H1 (cell line): ENCODE data around the gene ANKRD31. TPM values are rescaled to one million over a fixed set of nuclear protein-coding genes. Genes with fewer than 3 reads are reported as not detected.
A peak's percentile ranks its signal among the peaks of the same experiment; 100 is the strongest.

Experiments used
- CTCF ChIA-PET: fragments of 300-600 bp; sonication (Branson Sonifier 250); formaldehyde crosslinking; loops from one replicate; lab custom pipeline; 2021; ENCODE audit not compliant: partially characterized antibody; lab: Charles Lee
- POLR2A ChIA-PET: fragments of 300-600 bp; sonication (Branson Sonifier 250); formaldehyde crosslinking; loops from one replicate; lab custom pipeline; 2021; ENCODE audit warnings: inconsistent platforms; ENCODE audit not compliant: partially characterized antibody; lab: Charles Lee
- DNase-seq, 2 experiments: peaks; one replicate each; pipeline versions ENCODE4 v3.0.0 to v3.0.0-alpha.2; 2010 to 2022; ENCODE audit warnings: low spot score in 2 of 2, low read depth in 1 of 2, mixed read lengths in 1 of 2
- FAIRE-seq: peaks from 2 replicates; lab custom pipeline; 2011; peaks lifted over from hg19 to GRCh38; lab: Jason Lieb, UNC
- H2AFZ ChIP-seq: 2 replicates; pipeline ENCODE4 v1.8.1; 2012; ENCODE audit warnings: low read length, inconsistent platforms
- H2AK5ac ChIP-seq: 2 replicates; pipeline ENCODE4 v1.6.1; 2013; ENCODE audit warnings: low read depth, low read length
- H2BK120ac ChIP-seq: replicated peaks from 2 replicates; pipeline ENCODE3; 2013; ENCODE audit warnings: low read depth, low read length, inconsistent platforms
- H2BK12ac ChIP-seq: 2 replicates; pipeline ENCODE4 v1.6.1; 2013; ENCODE audit warnings: low read depth, low read length
- H2BK15ac ChIP-seq: 2 replicates; pipeline ENCODE4 v1.6.1; 2013; ENCODE audit warnings: low read length
- H2BK20ac ChIP-seq: 2 replicates; pipeline ENCODE4 v1.6.1; 2013; ENCODE audit warnings: low read length
- H2BK5ac ChIP-seq: 2 replicates; pipeline ENCODE4 v1.6.1; 2013; ENCODE audit warnings: low read depth, low read length
- H3K14ac ChIP-seq: 2 replicates; pipeline ENCODE4 v1.6.1; 2013; ENCODE audit warnings: inconsistent platforms; ENCODE audit not compliant: insufficient read length
- H3K18ac ChIP-seq: 2 replicates; pipeline ENCODE4 v1.6.1; 2013; ENCODE audit warnings: low read length; ENCODE audit errors: extremely low read depth
- H3K23ac ChIP-seq: 2 replicates; pipeline ENCODE4 v1.6.1; 2013; ENCODE audit warnings: inconsistent platforms; ENCODE audit not compliant: insufficient read length
- H3K23me2 ChIP-seq: 2 replicates; pipeline ENCODE4 v1.6.1; 2013; ENCODE audit warnings: low read depth, low read length
- H3K27ac ChIP-seq: 2 replicates; pipeline ENCODE4 v1.6.1; 2011; ENCODE audit warnings: low read depth, low read length, inconsistent platforms
- H3K27me3 ChIP-seq, 4 experiments: replicated peaks in 1 of 4; 1 replicate in 1 of 4; 2 replicates in 3 of 4; pipeline versions ENCODE4 v1.6.1 to v1.8.1; 2011 to 2013; ENCODE audit warnings: low read length in 3 of 4, mild to moderate bottlenecking in 3 of 4, inconsistent platforms in 2 of 4, mixed read lengths in 2 of 4, moderate library complexity in 1 of 4; ENCODE audit not compliant: control insufficient read depth in 3 of 4, insufficient read depth in 3 of 4; ENCODE audit errors: extremely low read depth in 1 of 4
- H3K36me3 ChIP-seq, 4 experiments: 2 replicates each; pipeline versions ENCODE4 v1.6.1 to v1.8.1; 2011 to 2013; ENCODE audit warnings: mild to moderate bottlenecking in 4 of 4, low read length in 3 of 4, moderate library complexity in 2 of 4, control low read depth in 1 of 4, inconsistent platforms in 1 of 4; ENCODE audit not compliant: insufficient read depth in 4 of 4, control insufficient read depth in 2 of 4
- H3K4ac ChIP-seq: replicated peaks from 2 replicates; pipeline ENCODE3; 2013; ENCODE audit warnings: low read length, low read depth, mixed read lengths, inconsistent platforms; ENCODE audit not compliant: insufficient read length
- H3K4me1 ChIP-seq, 4 experiments: replicated peaks in 1 of 4; 1 replicate in 1 of 4; 2 replicates in 3 of 4; pipeline versions ENCODE4 v1.6.1 to v1.8.1; 2011 to 2013; ENCODE audit warnings: low read length in 3 of 4, inconsistent platforms in 2 of 4, mixed read lengths in 1 of 4; ENCODE audit not compliant: insufficient read depth in 4 of 4, control insufficient read depth in 3 of 4
- H3K4me2 ChIP-seq, 2 experiments: 2 replicates each; pipeline versions ENCODE4 v1.6.1 to v1.8.1; 2011 to 2013; ENCODE audit warnings: low read depth in 2 of 2, low read length in 2 of 2, control low read depth in 1 of 2, inconsistent platforms in 1 of 2, mild to moderate bottlenecking in 1 of 2; ENCODE audit not compliant: insufficient read depth in 1 of 2
- H3K4me3 ChIP-seq, 4 experiments: fragments of 200-600, 300-600 bp in 1 of 4; sonication (generic), shearing (Covaris generic), sonication (Bioruptor Twin) in 1 of 4; 2 replicates each; pipeline versions ENCODE4 v1.5.1 to v1.8.1; 2011 to 2016; ENCODE audit warnings: low read length in 4 of 4, low read depth in 3 of 4, control low read depth in 2 of 4, inconsistent platforms in 2 of 4, mild to moderate bottlenecking in 2 of 4, mixed read lengths in 1 of 4, moderate library complexity in 1 of 4; ENCODE audit not compliant: insufficient read depth in 2 of 4; ENCODE audit errors: extremely low read depth in 1 of 4
- H3K56ac ChIP-seq: replicated peaks from 2 replicates; pipeline ENCODE3; 2013; ENCODE audit warnings: low read depth, mild to moderate bottlenecking, mixed read lengths, low read length, inconsistent platforms; ENCODE audit not compliant: insufficient read length
- H3K79me1 ChIP-seq: 2 replicates; pipeline ENCODE4 v1.6.1; 2013; ENCODE audit warnings: low read depth, low read length, control low read depth
- H3K79me2 ChIP-seq, 2 experiments: 2 replicates each; pipeline versions ENCODE4 v1.6.1 to v1.8.1; 2012 to 2013; ENCODE audit warnings: low read length in 2 of 2, mild to moderate bottlenecking in 2 of 2, inconsistent platforms in 1 of 2; ENCODE audit not compliant: insufficient read depth in 2 of 2, control insufficient read depth in 1 of 2
- H3K9ac ChIP-seq, 4 experiments: replicated peaks in 1 of 4; 1 replicate in 1 of 4; 2 replicates in 3 of 4; pipeline versions ENCODE4 v1.6.1 to v1.8.1; 2011 to 2013; ENCODE audit warnings: low read depth in 3 of 4, low read length in 3 of 4, control low read depth in 2 of 4, mild to moderate bottlenecking in 2 of 4, moderate library complexity in 2 of 4, inconsistent platforms in 1 of 4; ENCODE audit errors: extremely low read depth in 1 of 4
- H3K9me3 ChIP-seq, 2 experiments: 2 replicates each; pipeline versions ENCODE4 v1.6.1 to v1.8.1; 2012 to 2013; ENCODE audit warnings: mild to moderate bottlenecking in 2 of 2, moderate library complexity in 2 of 2, control low read depth in 1 of 2, inconsistent platforms in 1 of 2, low read depth in 1 of 2, low read length in 1 of 2, mixed read lengths in 1 of 2; ENCODE audit not compliant: insufficient read depth in 2 of 2
- H4K20me1 ChIP-seq, 2 experiments: replicated peaks in 1 of 2; 2 replicates each; pipeline versions ENCODE3 to v1.8.1; 2011 to 2013; ENCODE audit warnings: inconsistent platforms in 2 of 2, low read length in 2 of 2, mild to moderate bottlenecking in 1 of 2; ENCODE audit not compliant: insufficient read depth in 2 of 2, control insufficient read depth in 1 of 2
- H4K5ac ChIP-seq: 2 replicates; pipeline ENCODE4 v1.6.1; 2013; ENCODE audit warnings: low read length, low read depth, mixed read lengths, inconsistent platforms; ENCODE audit not compliant: insufficient read length
- H4K8ac ChIP-seq: 2 replicates; pipeline ENCODE4 v1.8.0; 2013; ENCODE audit warnings: mild to moderate bottlenecking, moderate library complexity, low read length, inconsistent platforms; ENCODE audit not compliant: insufficient read depth; ENCODE audit errors: extremely low read depth
- H4K91ac ChIP-seq: replicated peaks from 2 replicates; pipeline ENCODE3; 2013; ENCODE audit warnings: low read length, mixed read lengths, inconsistent platforms; ENCODE audit not compliant: insufficient read length
- CHD1 ChIP-seq: IDR thresholded peaks from 2 replicates; pipeline ENCODE4 v1.6.1; 2012; ENCODE audit warnings: low read depth, low read length, improper control_type of control experiment
- HDAC2 ChIP-seq, 2 experiments: fragments of 300-600 bp in 1 of 2; sonication (generic) in 1 of 2; IDR thresholded peaks; 2 replicates each; pipeline ENCODE4 v1.6.1; 2011 to 2012; ENCODE audit warnings: low read depth in 2 of 2, low read length in 2 of 2, mild to moderate bottlenecking in 2 of 2, moderate library complexity in 2 of 2, borderline replicate concordance in 1 of 2, inconsistent platforms in 1 of 2
- KDM1A ChIP-seq: fragments of 200-600, 300-600 bp; sonication (generic); IDR thresholded peaks from 2 replicates; pipeline ENCODE4 v1.7.1; 2016; ENCODE audit warnings: mild to moderate bottlenecking, low read length, borderline replicate concordance
- KDM4A ChIP-seq: IDR thresholded peaks from one replicate; pipeline ENCODE4 v1.7.1; 2012; ENCODE audit warnings: low read depth, mild to moderate bottlenecking, moderate library complexity, low read length, inconsistent platforms; ENCODE audit not compliant: severe bottlenecking
- POLR2A ChIP-seq, 2 experiments: IDR thresholded peaks; 1 replicate in 1 of 2; 2 replicates in 1 of 2; pipeline ENCODE4 v1.6.1; 2011; ENCODE audit warnings: low read depth in 2 of 2, low read length in 2 of 2, mild to moderate bottlenecking in 2 of 2; ENCODE audit errors: control extremely low read depth in 1 of 2
- POLR2AphosphoS5 ChIP-seq: IDR thresholded peaks from 2 replicates; pipeline ENCODE4 v1.6.1; 2011; ENCODE audit warnings: low read depth, low read length
- RBBP5 ChIP-seq: IDR thresholded peaks from 2 replicates; pipeline ENCODE4 v1.7.1; 2012; ENCODE audit warnings: low read depth, mild to moderate bottlenecking, inconsistent platforms, low read length, moderate library complexity, borderline replicate concordance
- ZNF274 ChIP-seq: IDR thresholded peaks from 2 replicates; pipeline ENCODE4 v1.7.0; 2012; ENCODE audit warnings: low read length, borderline replicate concordance; ENCODE audit errors: extremely low read depth
- WGBS, 2 experiments: shearing (Covaris generic) in 1 of 2; methylation state at CpG; one replicate each; pipeline versions ENCODE4 v1.1.6 to v1.1.7; 2013 to 2015; ENCODE audit warnings: low lambda C conversion rate in 2 of 2, mixed read lengths in 2 of 2, inconsistent platforms in 1 of 2, low coverage in 1 of 2, missing lambda C conversion rate in 1 of 2; ENCODE audit not compliant: insufficient replicate concordance in 2 of 2, insufficient coverage in 1 of 2, insufficient read length in 1 of 2; ENCODE audit errors: extremely low coverage in 1 of 2, missing lambda C conversion rate in 1 of 2; 5-methylcytosine and 5-hydroxymethylcytosine counted together
- polyA plus RNA-seq, 7 experiments: library from polyadenylated mRNA; depleted of rRNA in 3 of 7; stranded (reverse) in 5 of 7; unstranded in 2 of 7; fragments of >200 nt in 5 of 7; fragments of 200-250 nt in 2 of 7; gene quantifications; 1 replicate in 5 of 7; 2 replicates in 1 of 7; 4 replicates in 1 of 7; pipeline versions ENCODE4 v1.2.1 to v1.2.3, GENCODE V29; 2011 to 2013; ENCODE audit warnings: missing spikeins in 2 of 7, mixed read lengths in 2 of 7
- total RNA-seq: library from RNA; stranded (reverse); fragmentation: NEBNext Ultra II Directional; extraction: Animal tissue kit (Norgen Biotek cat#: 25700); gene quantifications from 2 replicates; pipeline ENCODE4 v1.2.1, GENCODE V29; 2021
- TF ChIP-seq, protein P1 (sequence below), 3 experiments: IDR thresholded peaks; 1 replicate in 2 of 3; 2 replicates in 1 of 3; pipeline versions ENCODE4 v1.5.1 to v1.6.1; 2011; ENCODE audit warnings: low read length in 3 of 3, mild to moderate bottlenecking in 3 of 3, inconsistent platforms in 2 of 3, low read depth in 1 of 3, moderate library complexity in 1 of 3; ENCODE audit not compliant: insufficient read depth in 1 of 3; ENCODE audit errors: control extremely low read depth in 1 of 3
- TF ChIP-seq, protein P2 (sequence below): IDR thresholded peaks from 2 replicates; pipeline ENCODE4 v1.6.1; 2012; ENCODE audit warnings: inconsistent platforms

ANKRD31 gene
- total and polyA plus RNA-seq, 2 of the 8 experiments (the other 6 are each of a cell fraction or from before 2014, with no cell fraction given): 0.05 to 0.06 TPM

DNA sequence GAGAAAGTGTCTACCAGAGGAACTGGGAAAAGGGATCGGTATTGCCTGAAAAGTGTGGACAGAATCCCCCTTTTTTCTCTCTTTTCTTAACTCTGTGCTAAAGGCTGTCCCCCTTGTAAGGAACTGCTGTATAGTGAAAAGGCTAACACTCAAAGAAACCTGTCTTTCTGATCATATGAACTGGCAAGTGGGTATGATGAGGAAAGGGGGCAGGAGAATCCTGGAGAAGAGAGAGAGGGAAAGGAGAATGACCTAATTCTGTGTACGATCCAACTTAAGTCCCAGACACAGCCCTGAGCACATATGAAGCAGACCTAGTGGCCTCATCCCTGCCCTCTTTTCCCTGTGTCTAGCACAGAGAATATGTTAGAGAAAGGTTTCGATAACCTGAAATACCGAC is 967 bp downstream of the ANKRD31 start:
- Histone ChIP-seq H2AFZ (0 out of 2 replicates have a peak overlapping the region, but pooled peaks have one; percentile 18), H2BK5ac (0 out of 2 replicates have a peak overlapping the region, but pooled peaks have one; percentile 91), H3K23ac (no peak overlapping the region), H3K4ac (no peak overlapping the region), H3K4me2 (peak overlapping the region in 1 of 2 experiments; percentile 49; a peak in 1 of 4 replicates), H4K5ac (no peak overlapping the region), H4K91ac (no peak overlapping the region), H3K36me3 (no peaks in the 10 kb centered on the region), H3K79me1 (no peaks in the 10 kb centered on the region), H3K18ac (no peak overlapping the region), H3K4me3 (peak overlapping the region in 1 of 4 experiments; percentile 82; a peak in 1 of 8 replicates), H2BK12ac (peak overlapping the region; percentile 41; the same call in 1 of the 2 replicates), H2AK5ac (no peak overlapping the region), H3K27ac (no peak overlapping the region), H4K8ac (no peak overlapping the region), H3K23me2 (peaks cover 2% of the 10 kb centered on the region), H3K14ac (no peak overlapping the region), H4K20me1 (no peaks in the 10 kb centered on the region), H2BK15ac (no peak overlapping the region), H3K56ac (no peak overlapping the region), H2BK120ac (no peak overlapping the region), H3K9me3 (no peaks in the 10 kb centered on the region), H3K4me1 (peaks cover 5 to 12% (median 9%) of the 10 kb centered on the region in 4 experiments), H3K79me2 (no peaks in the 10 kb centered on the region), H3K27me3 (no peaks in the 10 kb centered on the region), H2BK20ac (no peak overlapping the region), H3K9ac (no peak overlapping the region)
- CTCF ChIA-PET: interaction anchor here (0.5 to 3.5 kb wide), 24 partner anchors 11 to 1630 kb away, joined by 3 to 41 read pairs (median 4); partner anchors contain the start of genes GCNT4 and HMGCR
- 85% methylated on average over 4 of the region's 4 CpGs; no CpG with 5 or more reads in 1 of the 2 experiments for WGBS, 2 experiments
- POLR2A ChIA-PET: interaction anchor here (0.7 to 3.4 kb wide), 3 partner anchors 36 to 182 kb away, joined by 3 to 14 read pairs (median 12); partner anchors contain the start of genes GCNT4 and HMGCR
- DNase-seq (no peak), FAIRE-seq (peak; percentile 19)
- no peak for TF ChIP-seq RBBP5
- TF ChIP-seq, protein P1, sequence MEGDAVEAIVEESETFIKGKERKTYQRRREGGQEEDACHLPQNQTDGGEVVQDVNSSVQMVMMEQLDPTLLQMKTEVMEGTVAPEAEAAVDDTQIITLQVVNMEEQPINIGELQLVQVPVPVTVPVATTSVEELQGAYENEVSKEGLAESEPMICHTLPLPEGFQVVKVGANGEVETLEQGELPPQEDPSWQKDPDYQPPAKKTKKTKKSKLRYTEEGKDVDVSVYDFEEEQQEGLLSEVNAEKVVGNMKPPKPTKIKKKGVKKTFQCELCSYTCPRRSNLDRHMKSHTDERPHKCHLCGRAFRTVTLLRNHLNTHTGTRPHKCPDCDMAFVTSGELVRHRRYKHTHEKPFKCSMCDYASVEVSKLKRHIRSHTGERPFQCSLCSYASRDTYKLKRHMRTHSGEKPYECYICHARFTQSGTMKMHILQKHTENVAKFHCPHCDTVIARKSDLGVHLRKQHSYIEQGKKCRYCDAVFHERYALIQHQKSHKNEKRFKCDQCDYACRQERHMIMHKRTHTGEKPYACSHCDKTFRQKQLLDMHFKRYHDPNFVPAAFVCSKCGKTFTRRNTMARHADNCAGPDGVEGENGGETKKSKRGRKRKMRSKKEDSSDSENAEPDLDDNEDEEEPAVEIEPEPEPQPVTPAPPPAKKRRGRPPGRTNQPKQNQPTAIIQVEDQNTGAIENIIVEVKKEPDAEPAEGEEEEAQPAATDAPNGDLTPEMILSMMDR (IDR thresholded peaks at IDR 0.05; ENCODE audit: control extremely low read depth in 1 of 3, insufficient read depth in 1 of 3, low read depth in 1 of 3, low read length in 3 of 3): no peak
- TF ChIP-seq KDM4A: no peak
- no peak for TF ChIP-seq KDM1A
- TF ChIP-seq HDAC2 (IDR thresholded peaks at IDR 0.05; ENCODE audit: borderline replicate concordance in 1 of 2, low read depth in 2 of 2, low read length in 2 of 2): no peak
- TF ChIP-seq CHD1: no peak
- TF ChIP-seq POLR2AphosphoS5: no peak
- TF ChIP-seq POLR2A (IDR thresholded peaks at IDR 0.05; ENCODE audit: control extremely low read depth in 1 of 2, low read depth in 2 of 2, low read length in 2 of 2): no peak; a peak in 1 of 3 replicates
- TF ChIP-seq, protein P2, sequence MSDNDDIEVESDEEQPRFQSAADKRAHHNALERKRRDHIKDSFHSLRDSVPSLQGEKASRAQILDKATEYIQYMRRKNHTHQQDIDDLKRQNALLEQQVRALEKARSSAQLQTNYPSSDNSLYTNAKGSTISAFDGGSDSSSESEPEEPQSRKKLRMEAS: no peak
- no peak for TF ChIP-seq ZNF274
